ENCODE measurements around the gene CASP6. TPM values are rescaled to one million over a fixed set of nuclear protein-coding genes. Genes with fewer than 3 reads are reported as not detected.

Gene CASP6
- total and polyA plus RNA-seq, 2 donors (not counting 1 experiment from before 2014, with no cell fraction given): 7.7 to 11.6 TPM

DNA sequence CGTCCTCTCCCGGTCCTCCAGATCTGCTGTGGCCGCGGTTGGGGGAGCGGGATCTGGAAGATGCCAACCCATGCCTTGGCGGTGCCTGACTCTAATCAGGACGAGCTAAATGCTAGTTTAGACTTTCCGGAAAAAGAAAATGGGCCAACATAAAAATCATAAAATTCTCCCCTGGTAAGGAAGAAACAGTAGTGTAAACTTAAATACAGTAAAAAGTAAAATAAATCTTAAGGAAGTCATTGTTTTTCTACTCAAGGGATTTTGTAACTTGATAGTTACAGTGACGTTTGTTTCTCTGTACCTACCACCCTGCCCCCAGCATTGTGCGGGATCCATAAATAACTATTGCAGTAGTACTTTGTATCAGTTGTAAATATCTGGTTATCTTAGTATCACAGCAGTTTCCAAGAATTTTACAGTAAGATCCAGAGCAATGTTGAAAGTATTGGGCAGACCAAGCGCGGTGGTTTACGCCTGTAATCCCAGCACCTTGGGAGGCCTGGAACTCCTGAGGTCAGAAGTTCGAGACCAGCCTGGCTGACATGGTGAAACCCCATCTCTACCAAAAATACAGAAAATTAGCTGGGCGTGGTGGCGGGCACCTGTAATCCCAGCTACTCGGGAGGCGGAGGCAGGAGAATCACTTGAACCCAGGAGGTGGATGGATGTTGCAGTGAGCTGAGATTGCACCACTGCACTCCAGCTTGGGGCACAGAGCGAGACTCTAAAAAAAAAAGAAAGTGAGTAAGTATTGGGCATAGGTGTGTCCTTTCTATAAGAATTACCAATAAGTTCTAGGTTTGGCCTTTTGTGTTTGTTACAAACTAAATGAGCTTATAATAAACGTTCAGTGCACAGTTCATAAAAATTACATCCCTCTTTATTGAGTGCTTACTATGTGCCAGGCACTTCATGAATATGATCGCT, 27.6 kb upstream of the CASP6 start:
- Mint-ChIP-seq H3K4me1 (peaks cover 13% of the 10 kb centered on the region), H3K4me3 (peak overlapping the region; percentile 89), H3K27ac (peak overlapping the region; percentile 83), H3K27me3 (no peaks in the 10 kb centered on the region), H3K9me3 (ENCODE audit: insufficient read depth) (no peaks in the 10 kb centered on the region)
- peak overlapping the region; percentile 92 for H3K4me2 ChIP-seq (replicated peaks; ENCODE audit: low read depth, low read length, poor library complexity, severe bottlenecking)
- 80% methylated on average over 11 of the region's 21 CpGs for WGBS (ENCODE audit: insufficient coverage)
- no peaks in the 10 kb centered on the region for H4K20me1 ChIP-seq (ENCODE audit: control insufficient read depth, insufficient read depth, low read length, poor library complexity, severe bottlenecking)
- no peaks in the 10 kb centered on the region for H3K9me3 ChIP-seq (ENCODE audit: control extremely low read depth in 1 of 3, control insufficient read depth in 2 of 3, insufficient read depth in 1 of 3, low read length in 2 of 3)
- DNase-seq: no peak
- H3K9ac ChIP-seq (ENCODE audit: low read length): peak overlapping the region; percentile 89
- peak overlapping the region; percentile 75 to 95 (median 83) for H3K4me3 ChIP-seq (ENCODE audit: control extremely low read depth in 1 of 5, extremely low read depth in 1 of 5, insufficient read depth in 1 of 5, low read depth in 2 of 5, low read length in 4 of 5)
- H3K36me3 ChIP-seq (replicated peaks in 1 of 2; ENCODE audit: control extremely low read depth in 1 of 2, control insufficient read depth in 1 of 2, extremely low read depth in 1 of 2, insufficient read depth in 2 of 2, low read length in 1 of 2): no peaks in the 10 kb centered on the region
- ChIA-PET CTCF (interaction anchor here (0.9 to 1.6 kb wide), 3 partner anchors 28 to 298 kb away, joined by 3 to 8 read pairs (median 7); partner anchors contain the start of genes CASP6 and SEC24B), POLR2A (interaction anchor here (1.0 to 1.8 kb wide), 4 partner anchors 27 to 298 kb away, joined by 3 to 6 read pairs (median 4); partner anchors contain the start of genes CASP6, MCUB and SEC24B)
- H3K79me2 ChIP-seq (ENCODE audit: control insufficient read depth, insufficient read depth, low read length): peaks cover 17% of the 10 kb centered on the region
- no peak for ATAC-seq (ENCODE audit: low read depth)
- H2AFZ ChIP-seq (ENCODE audit: insufficient read depth, low read depth, low read length, poor library complexity, severe bottlenecking): peak overlapping the region; percentile 99
- no peaks in the 10 kb centered on the region for H3K27me3 ChIP-seq (replicated peaks in 1 of 4; ENCODE audit: control extremely low read depth in 1 of 4, control insufficient read depth in 3 of 4, insufficient read depth in 4 of 4, low read length in 3 of 4)
- H3K27ac ChIP-seq (ENCODE audit: low read length in 2 of 2): peak overlapping the region; percentile 41 to 63
- intact Hi-C loops (cut with micrococcal nuclease): loop anchor here (1.0 kb wide), 2 partner anchors 84 to 298 kb away; partner anchors contain the start of genes GAR1 and SEC24B
- H3K4me1 ChIP-seq (ENCODE audit: control insufficient read depth in 2 of 2, insufficient read depth in 2 of 2, low read length in 2 of 2): peaks cover 6 to 10% of the 10 kb centered on the region in 2 donors
- TF ChIP-seq, protein P1, sequence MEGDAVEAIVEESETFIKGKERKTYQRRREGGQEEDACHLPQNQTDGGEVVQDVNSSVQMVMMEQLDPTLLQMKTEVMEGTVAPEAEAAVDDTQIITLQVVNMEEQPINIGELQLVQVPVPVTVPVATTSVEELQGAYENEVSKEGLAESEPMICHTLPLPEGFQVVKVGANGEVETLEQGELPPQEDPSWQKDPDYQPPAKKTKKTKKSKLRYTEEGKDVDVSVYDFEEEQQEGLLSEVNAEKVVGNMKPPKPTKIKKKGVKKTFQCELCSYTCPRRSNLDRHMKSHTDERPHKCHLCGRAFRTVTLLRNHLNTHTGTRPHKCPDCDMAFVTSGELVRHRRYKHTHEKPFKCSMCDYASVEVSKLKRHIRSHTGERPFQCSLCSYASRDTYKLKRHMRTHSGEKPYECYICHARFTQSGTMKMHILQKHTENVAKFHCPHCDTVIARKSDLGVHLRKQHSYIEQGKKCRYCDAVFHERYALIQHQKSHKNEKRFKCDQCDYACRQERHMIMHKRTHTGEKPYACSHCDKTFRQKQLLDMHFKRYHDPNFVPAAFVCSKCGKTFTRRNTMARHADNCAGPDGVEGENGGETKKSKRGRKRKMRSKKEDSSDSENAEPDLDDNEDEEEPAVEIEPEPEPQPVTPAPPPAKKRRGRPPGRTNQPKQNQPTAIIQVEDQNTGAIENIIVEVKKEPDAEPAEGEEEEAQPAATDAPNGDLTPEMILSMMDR (IDR thresholded peaks at IDR 0.05): no peak
- TF ChIP-seq EZH2 (IDR thresholded peaks at IDR 0.05; ENCODE audit: borderline replicate concordance, insufficient read depth, low read depth, low read length, poor library complexity, severe bottlenecking): no peak
